Measurements from ENCODE around the gene BRAT1.
"Not testable (repeated sequence)": the region's sequence is repeated elsewhere in the genome, so short reads cannot be mapped to it uniquely, and the experiment has no call there.

GRCh38 chr7:2563955-2564354 is 8.6 kb upstream of the BRAT1 start:
- TF ChIP-seq POLR2A, CTCF (IDR thresholded peaks at IDR 0.05): not testable (repeated sequence)
